Endothelial cell of umbilical vein (primary cell): ENCODE results near the gene KCNIP1. TPM values are rescaled to one million over a fixed set of nuclear protein-coding genes. Genes with fewer than 3 reads are reported as not detected.

Source experiments
- BruUV-seq: library from RNA; stranded (reverse); fragments of 400-500 nt; replicated peaks from 2 replicates; lab custom pipeline; 2021; lab: Mats Ljungman, UMichigan
- CTCF ChIA-PET: fragments of 300-600, 350-600 bp; sonication (Branson Sonifier 250); formaldehyde crosslinking; loops from one replicate; lab custom pipeline; 2021; ENCODE audit warnings: antibody characterized with exemption, inconsistent platforms; lab: Charles Lee
- POLR2A ChIA-PET: fragments of 300-600, 350-600 bp; sonication (Branson Sonifier 250); formaldehyde crosslinking; loops from one replicate; lab custom pipeline; 2021; ENCODE audit warnings: antibody characterized with exemption, inconsistent platforms; lab: Charles Lee
- DNase-seq: peaks from one replicate; pipeline ENCODE4 v3.0.0-alpha.2; 2011; ENCODE audit warnings: low read depth, low spot score
- FAIRE-seq: peaks from 2 replicates; lab custom pipeline; 2011; peaks lifted over from hg19 to GRCh38; lab: Jason Lieb, UNC
- H2AFZ ChIP-seq: 2 replicates; pipeline ENCODE4 v1.6.0; 2012; ENCODE audit warnings: low read depth, low read length, control low read depth, inconsistent platforms
- H3K27ac ChIP-seq: 2 replicates; pipeline ENCODE4 v1.5.1; 2011; ENCODE audit warnings: low read depth, mild to moderate bottlenecking, control low read depth, low read length, moderate library complexity; ENCODE audit not compliant: insufficient read depth
- H3K27me3 ChIP-seq, 2 experiments: 2 replicates each; pipeline versions ENCODE4 v1.6.0 to v1.6.1; 2011; ENCODE audit warnings: low read length in 2 of 2, mixed read lengths in 1 of 2; ENCODE audit not compliant: control insufficient read depth in 2 of 2, insufficient read depth in 2 of 2
- H3K36me3 ChIP-seq, 2 experiments: 2 replicates in 1 of 2; 3 replicates in 1 of 2; pipeline ENCODE4 v1.5.1; 2011; ENCODE audit warnings: low read length in 2 of 2, mild to moderate bottlenecking in 1 of 2, moderate library complexity in 1 of 2; ENCODE audit not compliant: control insufficient read depth in 2 of 2, insufficient read depth in 2 of 2; ENCODE audit errors: extremely low read depth in 1 of 2
- H3K4me1 ChIP-seq: 3 replicates; pipeline ENCODE4 v1.5.1; 2011; ENCODE audit warnings: mild to moderate bottlenecking, low read length; ENCODE audit not compliant: control insufficient read depth, insufficient read depth; ENCODE audit errors: extremely low read depth
- H3K4me2 ChIP-seq: 2 replicates; pipeline ENCODE4 v1.6.1; 2011; ENCODE audit warnings: low read length, control low read depth, mixed read lengths; ENCODE audit not compliant: insufficient read depth
- H3K4me3 ChIP-seq, 3 experiments: fragments of 200-600 bp in 1 of 3; sonication (generic), shearing (Covaris generic) in 1 of 3; replicated peaks in 1 of 3; 2 replicates each; pipeline ENCODE4 v1.5.1; 2011 to 2016; ENCODE audit warnings: control low read depth in 3 of 3, low read length in 3 of 3, mild to moderate bottlenecking in 2 of 3, inconsistent platforms in 1 of 3, low read depth in 1 of 3, moderate library complexity in 1 of 3; ENCODE audit not compliant: insufficient read depth in 1 of 3
- H3K79me2 ChIP-seq: 2 replicates; pipeline ENCODE4 v1.6.0; 2012; ENCODE audit warnings: low read length, inconsistent platforms; ENCODE audit not compliant: control insufficient read depth, insufficient read depth
- H3K9ac ChIP-seq: replicated peaks from 2 replicates; pipeline ENCODE3; 2011; ENCODE audit warnings: low read length, control low read depth; ENCODE audit not compliant: insufficient read depth; ENCODE audit errors: extremely low read depth
- H3K9me1 ChIP-seq: replicated peaks from 3 replicates; pipeline ENCODE4 v1.6.0; 2011; ENCODE audit warnings: mild to moderate bottlenecking, low read length; ENCODE audit not compliant: control insufficient read depth, insufficient read depth; ENCODE audit errors: extremely low read depth
- H3K9me3 ChIP-seq: replicated peaks from 2 replicates; pipeline ENCODE4 v1.5.1; 2012; ENCODE audit warnings: low read length, inconsistent platforms; ENCODE audit not compliant: control insufficient read depth, insufficient read depth
- H4K20me1 ChIP-seq: replicated peaks from 2 replicates; pipeline ENCODE3; 2011; ENCODE audit warnings: mild to moderate bottlenecking, low read length; ENCODE audit not compliant: control insufficient read depth, insufficient read depth; ENCODE audit errors: extremely low read depth
- EZH2 ChIP-seq: IDR thresholded peaks from 2 replicates; pipeline ENCODE4 v1.6.1; 2012; ENCODE audit warnings: borderline replicate concordance, low read depth, mild to moderate bottlenecking, moderate library complexity, low read length, inconsistent platforms; ENCODE audit not compliant: severe bottlenecking
- dilution Hi-C: fragments of 300-500 bp; cut with MboI; formaldehyde crosslinking; loops from one replicate; pipeline ENCODE4 v1.15.0; 2019; ENCODE audit warnings: low sequenced_read_pairs; ENCODE audit not compliant: extremely low pct_ligation_motif_present
- intact Hi-C: fragments of 100-400 bp; cut with micrococcal nuclease; formaldehyde crosslinking; loops from one replicate; pipeline ENCODE4 v1.10.0; 2022
- polyA plus RNA-seq, 4 experiments: library from polyadenylated mRNA; depleted of rRNA in 3 of 4; stranded (reverse) in 3 of 4; unstranded in 1 of 4; fragments of >200 nt; gene quantifications; 2 replicates each; pipeline versions ENCODE4 v1.2.1 to v1.2.3, GENCODE V29; 2011 to 2012; ENCODE audit warnings: missing spikeins in 1 of 4
- total RNA-seq: library from RNA; stranded (reverse); gene quantifications from 2 replicates; pipeline ENCODE4 v1.2.3, GENCODE V29; 2021
- TF ChIP-seq, protein P1 (sequence below), 2 donors: IDR thresholded peaks; 1 replicate in 1 of 2; 2 replicates in 1 of 2; pipeline ENCODE4 v1.5.1; 2011; ENCODE audit warnings: low read length in 2 of 2, mild to moderate bottlenecking in 2 of 2, moderate library complexity in 2 of 2, control low read depth in 1 of 2, inconsistent platforms in 1 of 2, low read depth in 1 of 2; ENCODE audit not compliant: insufficient read depth in 1 of 2; ENCODE audit errors: extremely low read depth in 1 of 2

The KCNIP1 gene
- total and polyA plus RNA-seq, 2 donors (not counting 3 experiments of a cell fraction or from before 2014, with no cell fraction given), result 0.15 TPM; not detected in 1

DNA sequence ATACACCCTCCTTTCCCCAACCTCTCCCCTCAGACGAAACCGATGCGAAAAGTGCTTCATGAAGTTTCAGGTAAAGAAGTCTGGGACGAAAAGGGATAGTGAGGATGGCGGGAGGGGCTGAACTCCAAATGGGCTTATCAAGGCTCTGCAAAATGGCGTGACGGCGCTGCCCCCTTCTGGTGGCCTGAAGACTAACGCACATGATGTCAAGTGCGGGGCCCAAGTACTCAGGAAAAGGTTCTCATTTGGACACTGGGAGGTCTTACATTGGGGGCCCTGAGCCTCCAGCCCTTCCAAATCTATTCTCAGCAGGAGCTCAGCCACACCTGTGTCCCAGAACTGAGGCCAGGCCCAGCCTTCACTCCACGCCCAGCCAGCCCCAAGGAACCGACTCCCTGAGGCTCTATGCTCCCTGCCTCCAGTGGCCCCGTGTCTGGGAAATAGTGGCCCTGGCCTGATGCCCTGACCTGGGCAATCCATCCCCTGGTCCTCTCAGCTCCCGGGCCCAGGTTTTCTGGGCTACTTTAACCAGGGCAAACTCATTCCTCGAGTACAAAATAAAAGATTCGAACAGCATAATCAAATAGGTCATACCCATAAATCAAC is 119.9 kb downstream of the KCNIP1 start:
- Histone ChIP-seq H3K4me3 (no peak overlapping the region), H3K27ac (no peak overlapping the region), H3K9ac (no peak overlapping the region), H3K36me3 (no peaks in the 10 kb centered on the region), H3K9me3 (no peaks in the 10 kb centered on the region), H3K9me1 (no peaks in the 10 kb centered on the region), H4K20me1 (no peaks in the 10 kb centered on the region), H3K4me2 (no peak overlapping the region), H3K4me1 (no peaks in the 10 kb centered on the region), H3K79me2 (no peaks in the 10 kb centered on the region), H2AFZ (no peak overlapping the region), H3K27me3 (peaks cover 2 to 3% of the 10 kb centered on the region in 2 experiments)
- BruUV-seq, result no TSS peak
- TF ChIP-seq EZH2, result no peak
- TF ChIP-seq, protein P1, sequence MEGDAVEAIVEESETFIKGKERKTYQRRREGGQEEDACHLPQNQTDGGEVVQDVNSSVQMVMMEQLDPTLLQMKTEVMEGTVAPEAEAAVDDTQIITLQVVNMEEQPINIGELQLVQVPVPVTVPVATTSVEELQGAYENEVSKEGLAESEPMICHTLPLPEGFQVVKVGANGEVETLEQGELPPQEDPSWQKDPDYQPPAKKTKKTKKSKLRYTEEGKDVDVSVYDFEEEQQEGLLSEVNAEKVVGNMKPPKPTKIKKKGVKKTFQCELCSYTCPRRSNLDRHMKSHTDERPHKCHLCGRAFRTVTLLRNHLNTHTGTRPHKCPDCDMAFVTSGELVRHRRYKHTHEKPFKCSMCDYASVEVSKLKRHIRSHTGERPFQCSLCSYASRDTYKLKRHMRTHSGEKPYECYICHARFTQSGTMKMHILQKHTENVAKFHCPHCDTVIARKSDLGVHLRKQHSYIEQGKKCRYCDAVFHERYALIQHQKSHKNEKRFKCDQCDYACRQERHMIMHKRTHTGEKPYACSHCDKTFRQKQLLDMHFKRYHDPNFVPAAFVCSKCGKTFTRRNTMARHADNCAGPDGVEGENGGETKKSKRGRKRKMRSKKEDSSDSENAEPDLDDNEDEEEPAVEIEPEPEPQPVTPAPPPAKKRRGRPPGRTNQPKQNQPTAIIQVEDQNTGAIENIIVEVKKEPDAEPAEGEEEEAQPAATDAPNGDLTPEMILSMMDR (IDR thresholded peaks at IDR 0.05; ENCODE audit: extremely low read depth in 1 of 2, insufficient read depth in 1 of 2, low read depth in 1 of 2, low read length in 2 of 2), result peak; percentile 74 to 87
- dilution Hi-C loops, result no loop called here
- DNase-seq, result peak; percentile 61
- CTCF ChIA-PET, result interaction anchor here (0.7 to 17.1 kb wide), 12 partner anchors 9 to 398 kb away, joined by 3 to 288 read pairs (median 4); no protein-coding TSS in a partner anchor
- intact Hi-C loops, result loop anchor here (1.0 to 2.0 kb wide), 5 partner anchors 19 to 397 kb away; no protein-coding TSS in a partner anchor
- FAIRE-seq, result peak; percentile 70
- POLR2A ChIA-PET, result no interaction called here
